CD4-positive, alpha-beta T cell treated with Interleukin-2 at 100 ng/mL for 4 hours (primary cell): ENCODE data around the gene LINGO1.
A peak's percentile ranks its signal among the peaks of the same experiment; 100 is the strongest.

Experiments
- DNase-seq: peaks from one replicate; pipeline ENCODE4 v3.0.0-alpha.2; 2020; ENCODE audit warnings: low spot score

The LINGO1 gene

DNA sequence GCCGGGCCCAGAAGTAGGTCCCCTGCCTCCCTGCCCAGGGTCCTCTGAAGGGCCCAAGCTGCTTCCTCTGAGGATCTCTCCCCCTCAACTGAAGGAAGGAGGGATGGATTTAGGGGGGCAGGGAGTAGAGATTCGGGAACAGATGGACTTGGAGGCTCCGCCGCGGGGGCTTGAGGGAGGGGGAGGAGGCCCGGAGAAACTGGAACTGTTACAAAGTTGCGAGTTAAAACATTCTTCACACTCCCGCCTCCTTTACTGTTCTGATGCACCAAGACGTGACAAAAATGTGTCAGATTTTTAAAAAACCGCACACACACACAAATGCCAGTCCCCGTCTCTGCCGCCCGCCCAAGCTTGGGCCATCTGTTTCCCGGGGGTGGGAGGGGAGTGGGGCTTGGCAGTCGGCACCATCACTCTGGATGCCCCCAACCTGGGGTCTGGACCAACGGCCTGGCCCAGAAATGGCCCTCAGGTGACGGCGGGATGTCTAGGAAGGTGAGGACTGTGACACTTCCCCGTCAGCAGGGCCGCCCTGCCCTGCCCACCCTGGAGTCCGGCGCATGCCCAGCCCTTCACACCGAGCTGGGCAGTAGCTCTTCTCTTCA, 25.0 kb upstream of the LINGO1 start:
- no peak for DNase-seq

DNA sequence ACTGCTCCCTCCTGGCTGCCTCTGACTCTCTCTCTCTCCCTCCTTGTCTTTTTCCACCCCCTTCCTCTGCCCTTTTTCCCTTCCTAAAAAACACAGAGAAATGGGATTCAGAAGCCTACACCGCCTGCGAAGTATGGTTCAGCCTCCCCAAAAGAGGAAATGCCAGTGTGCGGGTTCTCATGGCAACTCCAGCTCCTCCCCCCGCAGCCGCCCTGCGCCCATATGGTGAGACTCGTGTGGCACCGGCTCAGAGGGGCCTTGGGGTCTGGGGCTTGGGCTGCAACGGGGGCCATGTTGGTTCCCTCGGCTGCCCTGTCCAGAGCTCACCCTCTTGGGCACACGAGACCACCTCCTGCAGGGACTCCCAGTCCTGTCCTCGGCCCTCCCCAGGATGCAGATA, 23.6 kb upstream of the LINGO1 start:
- DNase-seq = no peak

DNA sequence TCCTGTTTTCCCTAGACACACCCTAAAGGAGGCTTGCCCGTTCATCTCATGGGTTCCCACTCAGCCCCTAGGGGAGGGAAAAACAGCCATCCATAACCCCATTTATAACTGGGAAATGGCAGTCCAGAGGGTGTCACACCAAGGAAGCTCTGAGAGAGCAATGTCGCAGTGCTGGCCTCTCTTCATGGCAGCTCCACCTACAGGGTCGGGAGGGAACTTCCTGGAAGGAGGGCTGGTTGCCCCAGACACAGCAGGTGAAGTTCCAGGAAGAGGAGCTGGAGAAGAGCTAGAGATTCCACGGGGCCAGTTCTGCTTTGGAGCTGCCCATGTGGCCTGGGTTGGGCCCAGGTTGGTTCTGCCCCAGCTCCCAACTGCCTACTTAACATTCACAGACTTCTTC, 22.3 kb upstream of the LINGO1 start:
- no peak for DNase-seq

DNA sequence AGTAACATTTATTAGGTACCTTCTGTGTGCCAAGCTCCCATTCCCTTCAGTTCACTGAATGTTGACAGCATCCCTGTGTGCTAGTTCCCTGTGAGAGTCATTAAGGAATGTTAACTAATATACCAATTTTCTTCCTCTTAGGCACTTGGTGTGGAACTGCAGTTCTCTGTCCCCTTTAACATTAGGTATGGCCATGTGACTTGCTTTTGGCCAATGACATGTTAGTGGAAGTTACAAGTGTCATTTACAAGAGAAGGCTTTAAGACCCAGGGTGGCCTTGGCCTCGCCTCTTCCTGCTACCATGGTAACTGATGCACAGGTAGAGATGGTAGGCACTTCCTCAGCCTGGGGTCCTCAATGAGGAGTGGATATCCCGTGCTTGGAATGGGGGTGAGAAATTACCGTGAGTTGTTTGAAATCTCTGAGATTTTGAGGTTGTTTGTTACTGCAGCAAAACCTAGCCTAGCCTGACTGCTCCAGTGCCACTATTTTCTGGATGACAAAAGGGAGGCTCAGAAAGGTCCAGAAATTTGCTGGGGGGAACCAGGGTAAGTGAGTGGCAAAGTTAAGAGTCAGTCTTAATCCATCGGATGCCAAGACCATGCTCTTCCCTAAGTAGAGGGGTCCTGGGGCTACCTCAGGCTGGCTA, 21.2 kb upstream of the LINGO1 start:
- DNase-seq = no peak

DNA sequence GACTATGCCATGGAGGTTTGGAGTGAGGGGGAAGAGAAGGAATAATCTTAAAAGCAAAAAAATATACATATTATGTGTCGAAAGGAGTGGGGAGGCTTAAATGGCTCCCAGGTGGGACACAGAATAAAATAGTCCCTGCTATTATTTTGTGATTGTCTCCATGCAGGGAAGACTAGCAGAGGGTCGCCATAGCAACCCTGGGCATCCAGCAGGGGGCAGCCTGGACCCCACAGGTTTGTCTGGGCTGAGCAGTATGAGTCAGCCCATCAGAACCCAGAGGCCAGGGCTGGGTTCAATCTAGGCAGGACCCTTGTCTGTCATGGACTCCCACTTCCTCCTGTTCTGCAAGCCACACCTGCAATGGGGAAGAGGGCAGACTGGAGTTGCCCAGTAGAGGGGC, 17.6 kb upstream of the LINGO1 start:
- DNase-seq = no peak

DNA sequence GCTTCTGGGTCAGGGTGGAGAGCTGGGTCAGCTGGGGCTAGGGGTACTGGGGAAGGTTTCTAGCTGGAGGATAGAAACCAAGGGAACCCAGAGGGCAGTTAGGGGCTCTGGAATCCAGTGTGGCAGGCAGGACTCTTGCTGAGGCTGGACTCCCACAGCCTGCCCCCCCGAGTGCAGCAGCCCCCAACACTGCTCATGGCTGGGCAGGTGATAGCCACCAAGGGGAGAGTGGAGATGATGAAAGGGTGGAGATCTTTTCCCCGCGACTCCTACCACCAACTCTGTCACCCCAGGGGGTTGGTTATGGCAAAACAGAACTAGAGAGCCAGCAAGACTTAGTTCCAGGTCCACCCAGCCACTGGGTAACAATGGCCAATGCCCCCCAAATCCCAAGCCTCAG, 16.9 kb upstream of the LINGO1 start:
- DNase-seq = no peak

DNA sequence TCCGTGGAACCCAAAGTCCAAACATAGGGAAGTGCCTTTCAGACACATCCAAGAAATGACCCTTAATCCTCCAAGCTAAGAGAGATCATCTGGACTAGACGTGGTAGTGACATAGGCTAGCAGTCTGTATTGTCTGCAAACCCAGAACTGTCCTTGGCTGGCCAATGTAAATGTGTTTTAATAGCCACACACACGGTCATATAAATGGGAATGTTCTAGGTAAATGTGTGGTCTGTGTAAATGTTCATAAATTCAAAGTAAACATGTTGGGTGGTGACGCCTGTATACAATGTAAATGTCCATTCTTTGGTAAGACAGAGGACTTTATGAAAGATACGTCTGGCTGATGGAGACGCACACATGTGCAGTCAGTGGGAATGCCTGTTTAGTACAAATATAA, 16.3 kb upstream of the LINGO1 start:
- no peak for DNase-seq

DNA sequence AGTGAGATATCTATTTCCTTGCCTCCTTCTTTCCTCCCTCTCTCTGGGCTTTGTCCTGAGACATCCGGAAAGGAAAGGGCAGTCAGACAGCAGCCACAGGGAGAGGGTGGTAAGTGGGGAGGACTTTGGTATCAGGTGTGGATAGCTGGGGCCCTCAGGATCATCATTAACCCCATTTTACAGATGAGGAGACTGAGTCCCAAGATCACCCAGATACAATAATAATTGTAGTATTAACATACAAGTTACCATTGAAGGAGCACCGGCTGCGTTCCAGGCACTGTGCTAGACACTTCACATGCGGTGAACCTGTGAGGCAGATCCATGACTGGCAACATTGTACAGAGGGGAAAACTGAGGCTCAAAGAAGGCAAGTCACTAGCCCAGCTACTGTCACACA, 15.2 kb upstream of the LINGO1 start:
- DNase-seq = no peak

DNA sequence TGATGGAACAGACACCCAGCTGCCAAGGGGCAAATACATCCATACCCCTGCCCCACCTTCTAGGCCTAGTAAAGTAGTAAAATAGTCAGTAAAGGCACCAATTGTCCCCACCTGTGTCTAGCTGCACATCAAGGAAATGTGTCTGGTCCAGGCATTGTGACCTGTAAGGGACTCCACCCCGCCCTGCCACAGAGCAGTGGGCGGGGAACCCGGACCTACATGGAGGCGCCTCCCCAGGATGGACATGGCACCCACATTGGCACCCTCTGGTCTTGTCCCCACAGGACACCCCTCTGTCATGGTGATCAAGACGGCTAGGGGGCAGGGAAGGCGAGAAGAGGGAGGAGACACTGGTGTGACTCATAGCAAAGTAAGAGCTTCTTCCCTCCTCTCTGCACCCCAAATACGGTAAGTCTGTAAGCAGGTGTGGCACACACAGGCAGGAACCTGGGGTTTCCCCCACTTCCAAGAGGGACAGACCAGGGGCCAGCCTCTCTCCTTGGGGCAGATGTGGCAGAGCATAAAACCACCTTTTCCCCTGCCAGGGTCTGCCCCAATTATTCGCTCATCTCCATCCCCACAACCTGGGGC, 13.5 kb upstream of the LINGO1 start:
- DNase-seq = no peak

DNA sequence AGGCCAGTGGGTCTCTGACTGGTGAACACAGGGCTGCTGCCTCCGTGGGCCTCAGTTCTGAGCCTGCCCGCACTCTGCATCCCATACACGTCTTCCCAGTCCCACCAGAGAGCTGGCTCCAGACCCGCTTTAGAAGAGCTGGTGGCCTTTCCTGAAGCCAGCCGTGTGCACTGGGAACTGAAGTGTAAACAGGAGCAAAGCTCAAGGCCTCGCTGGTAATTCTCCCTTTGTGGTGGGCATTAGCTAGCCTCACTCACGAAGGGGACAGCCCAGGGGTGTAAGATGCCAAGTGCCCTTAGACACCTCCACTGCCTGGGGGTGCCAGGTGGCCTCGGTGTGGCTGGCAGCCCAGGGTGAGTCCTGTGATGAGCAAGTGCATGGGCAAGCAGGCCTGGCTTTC, 12.9 kb upstream of the LINGO1 start:
- no peak for DNase-seq

DNA sequence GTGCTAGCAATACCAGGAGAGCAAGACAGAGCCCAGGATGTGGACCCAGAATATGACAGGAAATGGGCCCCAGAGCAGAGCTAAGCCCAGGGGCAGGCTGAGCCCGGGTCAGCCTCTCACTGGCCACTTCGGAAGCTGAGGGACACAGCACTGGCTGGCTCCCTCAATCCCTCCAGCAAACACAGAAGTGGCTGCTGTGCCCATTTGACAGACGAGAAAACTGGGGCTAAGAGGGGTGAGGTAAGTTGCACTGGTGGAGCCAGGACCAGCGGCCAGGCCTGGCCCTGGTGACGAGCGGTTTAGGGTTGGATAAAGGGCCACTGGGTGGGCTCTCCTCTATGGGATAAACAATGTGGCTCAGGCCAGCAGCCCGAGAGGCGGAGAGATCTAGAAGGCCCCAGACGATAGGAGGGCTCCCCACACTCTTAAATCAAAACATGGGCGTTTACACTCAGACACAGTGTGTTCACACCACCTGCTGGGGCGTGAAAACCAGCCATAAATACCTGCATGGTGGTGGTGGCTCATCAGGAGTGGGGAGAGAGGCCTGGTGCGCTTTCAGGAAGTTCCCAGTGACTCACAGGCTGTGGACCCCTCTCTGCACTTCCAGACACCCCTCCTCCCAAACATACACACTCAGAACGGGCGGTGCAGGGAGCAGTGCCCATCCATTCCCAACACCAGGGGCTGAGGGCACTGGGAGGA, 12.0 kb upstream of the LINGO1 start:
- no peak for DNase-seq

DNA sequence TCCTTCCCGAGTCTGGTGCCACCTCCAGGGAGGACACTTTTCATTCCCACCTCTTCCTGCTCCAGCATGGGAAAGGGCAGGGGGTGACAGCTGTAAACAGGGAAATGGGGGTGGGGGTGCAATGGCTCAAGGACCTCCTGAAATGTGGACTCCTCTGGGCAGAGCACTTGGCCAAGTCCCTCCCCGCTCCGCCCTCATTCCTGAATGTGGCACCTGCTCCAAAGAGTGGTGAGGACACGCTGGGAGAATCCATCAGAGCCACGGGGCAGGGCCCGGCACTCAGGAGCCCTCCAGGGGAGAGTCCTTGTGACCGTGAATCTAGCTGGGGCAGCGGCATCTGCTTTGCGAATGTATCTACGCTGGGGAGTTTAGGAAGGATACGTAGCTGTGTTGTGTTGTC, 11.1 kb upstream of the LINGO1 start:
- DNase-seq = no peak

DNA sequence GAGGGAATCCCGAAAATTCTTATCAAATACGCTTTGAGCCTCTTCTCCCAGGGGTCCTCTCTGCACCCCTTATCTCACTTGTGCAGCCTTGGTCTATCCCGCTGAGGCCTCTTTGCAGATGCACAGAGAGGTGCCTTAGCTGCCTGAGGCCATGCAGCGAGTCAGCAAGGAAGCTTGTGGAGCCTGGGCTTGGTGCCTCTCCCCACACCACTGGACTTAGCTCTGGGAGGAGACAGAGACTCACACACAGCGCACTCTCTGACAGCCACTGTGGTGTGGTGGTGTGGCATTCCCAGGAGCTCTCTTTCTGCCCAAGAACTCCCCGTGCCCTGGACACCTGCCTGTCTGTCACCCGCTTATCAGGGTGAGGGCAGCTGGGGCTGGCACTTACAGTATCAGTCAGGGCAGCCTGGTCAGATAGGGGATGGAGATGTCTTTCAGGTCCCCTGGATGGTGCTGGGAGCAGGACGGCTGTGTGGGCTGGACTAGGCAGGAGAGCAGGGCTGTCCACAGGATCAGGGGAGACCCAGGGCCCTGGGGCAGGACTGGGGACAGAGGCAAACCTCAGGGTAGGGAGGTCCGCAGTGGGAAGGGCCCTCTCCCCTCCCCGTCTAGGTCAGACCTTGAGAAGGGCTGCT, 10.2 kb upstream of the LINGO1 start:
- DNase-seq = no peak

DNA sequence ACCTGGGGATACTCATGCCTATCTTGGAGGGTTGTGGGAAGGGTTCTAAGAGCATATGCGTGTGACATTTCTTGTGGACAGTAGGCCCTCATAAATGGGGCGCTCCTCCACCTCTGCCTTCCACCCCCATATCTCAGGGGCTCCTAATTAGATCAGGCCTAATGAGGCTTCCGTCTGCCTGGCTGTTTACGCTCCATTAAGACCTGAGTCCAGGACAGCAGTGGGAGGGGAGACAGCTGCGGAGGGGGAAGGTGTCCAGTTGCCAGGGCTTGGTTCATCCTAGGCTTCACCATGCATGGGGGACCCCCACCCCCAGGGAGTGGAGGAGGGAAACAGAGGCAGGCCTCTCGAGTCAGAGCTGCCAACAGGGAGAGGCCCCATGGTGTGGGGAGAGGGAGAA, 9.3 kb upstream of the LINGO1 start:
- DNase-seq = no peak

DNA sequence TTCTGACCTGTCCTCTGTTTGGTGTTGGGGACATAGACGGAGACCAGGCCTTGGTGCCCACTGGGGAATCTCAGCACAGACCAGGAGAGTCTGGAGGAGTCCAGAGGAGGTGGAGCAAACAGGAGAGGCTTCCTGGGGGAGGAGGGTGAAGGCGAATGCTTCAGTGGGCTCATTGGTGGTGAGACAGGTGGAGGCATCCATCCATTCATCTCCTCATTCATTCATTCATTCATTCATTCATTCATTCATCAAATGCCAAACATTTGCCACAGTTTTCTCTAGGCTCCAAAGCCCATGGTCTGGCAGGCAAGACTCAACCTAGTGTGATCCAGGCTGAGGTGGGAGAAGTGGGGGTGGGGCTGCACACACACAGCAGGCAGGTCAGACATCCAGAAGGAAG, 7.9 kb upstream of the LINGO1 start:
- no peak for DNase-seq

DNA sequence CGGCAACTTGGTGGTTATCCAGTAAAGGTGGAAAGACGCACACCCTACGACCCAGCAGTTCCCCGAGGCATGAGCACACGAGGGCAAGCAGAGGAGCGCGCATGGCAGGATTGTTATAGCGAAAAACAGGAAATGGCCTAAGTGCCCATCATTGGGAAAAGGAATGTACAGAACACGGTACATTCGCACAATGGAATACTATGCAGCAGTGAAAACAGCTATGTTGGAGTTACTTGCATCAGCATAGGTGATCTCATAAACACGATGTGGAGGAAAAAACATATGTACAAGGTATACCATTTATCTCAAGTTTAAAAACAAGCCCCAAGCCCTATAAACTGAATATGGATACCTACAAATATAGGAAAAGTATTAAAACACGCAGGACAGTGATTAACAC, 6.7 kb upstream of the LINGO1 start:
- DNase-seq = no peak

DNA sequence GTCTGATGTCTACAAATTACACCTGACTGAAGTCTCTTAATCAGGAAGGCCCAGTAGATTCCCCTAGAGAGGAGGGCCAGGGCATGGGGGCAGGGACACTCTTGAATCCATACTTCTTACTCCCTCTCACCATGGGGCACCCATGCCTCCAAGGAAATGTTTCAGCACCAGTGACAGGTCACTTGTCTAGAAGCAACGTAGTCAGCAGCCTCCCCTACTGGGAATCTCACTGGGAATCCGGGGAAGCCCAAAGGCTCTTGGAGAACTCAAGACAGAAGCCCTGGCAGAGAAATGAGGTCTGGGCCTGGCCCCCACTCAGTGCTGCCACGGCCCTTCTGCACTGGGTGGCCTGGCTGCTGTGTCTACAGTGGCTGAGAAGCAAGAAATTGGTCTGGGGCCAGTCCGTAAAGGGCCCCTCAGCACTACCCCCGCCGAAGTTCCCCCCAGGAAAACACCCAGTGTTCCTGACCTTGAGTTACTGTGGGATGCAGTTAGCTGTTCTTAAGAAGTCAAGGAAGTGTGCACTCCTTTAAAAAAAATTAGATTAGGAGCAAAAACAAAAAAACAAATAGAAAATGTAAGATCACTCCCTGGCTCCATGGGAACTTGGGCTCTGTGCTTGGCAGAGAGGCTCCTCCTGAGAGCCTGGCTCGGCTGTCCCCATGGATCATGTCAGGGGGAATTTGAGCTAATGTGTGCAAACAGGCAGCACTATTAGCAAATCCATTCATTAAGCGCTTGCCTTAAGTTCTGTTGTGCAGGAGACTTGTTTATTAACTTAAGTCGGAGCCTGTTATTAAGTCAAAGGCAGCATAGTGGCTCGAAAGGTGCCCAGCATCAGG, 5.4 kb upstream of the LINGO1 start:
- DNase-seq = no peak

DNA sequence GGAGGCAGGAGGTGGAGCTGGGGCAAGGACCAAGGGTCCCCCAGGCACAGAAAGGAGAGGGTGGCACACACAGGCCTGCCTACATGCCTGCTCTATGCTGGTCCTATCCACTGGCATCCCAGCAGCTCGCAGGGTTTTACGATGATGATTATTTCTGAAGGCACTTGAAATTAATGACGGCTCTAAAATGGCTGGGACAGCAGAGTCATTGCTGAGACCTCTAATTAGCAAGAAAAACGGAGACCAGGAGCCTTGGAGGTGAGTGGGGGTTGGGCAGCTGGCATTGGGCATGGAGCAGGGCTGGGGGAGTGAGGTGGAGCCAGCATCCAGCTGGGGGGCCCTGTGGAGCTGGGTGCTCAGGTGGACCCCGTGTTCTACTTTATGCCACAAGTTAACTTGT, 3.5 kb upstream of the LINGO1 start:
- DNase-seq = no peak

DNA sequence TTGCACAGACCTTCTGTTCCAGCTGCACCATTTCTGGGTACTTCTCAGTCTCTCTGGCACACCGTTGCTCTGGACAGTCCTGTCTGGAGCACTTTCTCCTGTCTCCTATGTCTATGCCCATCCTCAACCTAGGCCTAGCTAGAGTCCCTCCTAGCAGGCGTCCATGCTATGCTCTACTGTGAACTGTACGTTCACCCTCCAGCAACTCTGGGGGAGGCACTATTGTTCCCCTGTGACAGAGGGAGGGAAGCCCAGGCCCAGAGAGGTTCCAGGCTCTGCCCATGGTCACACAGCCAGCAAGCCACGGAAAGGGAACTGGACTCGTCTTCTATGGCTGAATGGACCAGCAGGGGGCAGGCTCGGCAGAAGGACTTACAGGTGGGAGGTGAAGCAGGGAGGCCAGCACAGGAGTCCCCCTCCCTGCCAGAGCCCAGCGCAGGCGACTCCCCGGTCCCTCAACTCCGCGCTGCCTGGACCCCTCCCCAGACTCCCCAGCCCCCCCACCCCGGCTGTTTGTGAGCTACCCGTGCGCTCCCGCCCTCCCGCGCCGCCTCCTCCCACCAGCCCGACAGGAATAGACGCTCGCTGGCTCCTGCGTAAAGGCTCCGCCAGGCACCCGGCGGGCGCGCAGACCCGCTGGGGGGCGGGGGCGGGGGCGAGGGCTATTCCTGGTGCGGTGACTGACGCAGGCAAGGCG, 1.7 kb upstream of the LINGO1 start:
- peak; percentile 34 for DNase-seq

DNA sequence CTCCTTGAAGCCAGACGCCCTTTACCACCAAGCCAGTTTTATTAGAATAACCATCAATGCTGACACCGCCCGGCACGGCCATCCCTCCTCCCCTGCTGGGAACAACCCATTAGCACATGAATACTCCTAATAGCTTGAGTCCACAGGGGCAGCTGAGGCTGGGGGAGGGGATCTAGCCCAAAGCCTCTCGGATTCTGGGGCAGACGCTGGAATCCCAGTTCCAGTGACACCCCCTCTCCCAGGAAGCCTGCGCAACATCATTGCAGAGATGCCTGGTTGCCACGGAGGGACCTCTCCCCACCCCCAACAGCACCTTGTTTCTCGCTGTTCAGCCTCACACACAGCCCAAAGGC, 1.2 kb upstream of the LINGO1 start:
- DNase-seq = no peak

DNA sequence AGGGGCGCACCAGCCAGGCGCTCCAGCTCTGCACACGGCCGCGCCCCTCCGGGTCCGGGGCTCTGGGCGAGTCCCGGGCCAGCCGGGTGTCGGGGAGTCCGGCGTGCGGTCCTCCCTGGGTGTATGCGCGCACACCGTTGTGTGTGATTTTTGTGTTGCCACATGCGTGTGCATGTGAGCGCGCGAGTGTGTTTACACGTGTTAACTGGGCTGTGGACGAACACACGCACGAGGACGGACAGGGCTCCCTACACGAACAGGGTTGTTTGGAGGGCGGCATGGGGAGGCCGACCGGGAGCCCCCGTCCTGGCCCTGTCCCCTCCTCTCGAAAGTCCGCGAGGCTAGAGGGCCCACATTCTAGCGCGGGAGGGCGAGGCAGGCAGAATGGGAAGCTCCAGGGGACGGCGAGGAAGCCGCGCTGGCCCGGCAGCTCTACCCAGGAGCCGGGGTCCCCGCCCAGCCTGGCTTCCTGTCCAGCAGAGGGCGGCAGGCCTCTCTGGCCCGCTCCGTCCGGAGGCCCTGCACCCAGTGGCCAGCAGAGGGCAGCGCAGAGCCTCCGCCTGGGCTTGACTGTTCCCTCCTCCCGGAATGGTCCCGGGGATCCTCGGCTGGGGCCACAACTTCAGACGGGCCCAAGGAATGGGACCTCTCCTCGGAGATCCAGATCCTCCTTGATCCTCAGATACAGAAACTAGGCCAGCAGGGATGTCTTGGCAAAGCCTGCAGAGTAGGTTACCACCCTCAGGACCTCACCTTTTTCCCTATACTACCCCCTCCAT, 611 bp upstream of the LINGO1 start:
- peak; percentile 47 for DNase-seq
